Measurements from ENCODE around the gene RAPGEF1.

The RAPGEF1 gene, protein sequence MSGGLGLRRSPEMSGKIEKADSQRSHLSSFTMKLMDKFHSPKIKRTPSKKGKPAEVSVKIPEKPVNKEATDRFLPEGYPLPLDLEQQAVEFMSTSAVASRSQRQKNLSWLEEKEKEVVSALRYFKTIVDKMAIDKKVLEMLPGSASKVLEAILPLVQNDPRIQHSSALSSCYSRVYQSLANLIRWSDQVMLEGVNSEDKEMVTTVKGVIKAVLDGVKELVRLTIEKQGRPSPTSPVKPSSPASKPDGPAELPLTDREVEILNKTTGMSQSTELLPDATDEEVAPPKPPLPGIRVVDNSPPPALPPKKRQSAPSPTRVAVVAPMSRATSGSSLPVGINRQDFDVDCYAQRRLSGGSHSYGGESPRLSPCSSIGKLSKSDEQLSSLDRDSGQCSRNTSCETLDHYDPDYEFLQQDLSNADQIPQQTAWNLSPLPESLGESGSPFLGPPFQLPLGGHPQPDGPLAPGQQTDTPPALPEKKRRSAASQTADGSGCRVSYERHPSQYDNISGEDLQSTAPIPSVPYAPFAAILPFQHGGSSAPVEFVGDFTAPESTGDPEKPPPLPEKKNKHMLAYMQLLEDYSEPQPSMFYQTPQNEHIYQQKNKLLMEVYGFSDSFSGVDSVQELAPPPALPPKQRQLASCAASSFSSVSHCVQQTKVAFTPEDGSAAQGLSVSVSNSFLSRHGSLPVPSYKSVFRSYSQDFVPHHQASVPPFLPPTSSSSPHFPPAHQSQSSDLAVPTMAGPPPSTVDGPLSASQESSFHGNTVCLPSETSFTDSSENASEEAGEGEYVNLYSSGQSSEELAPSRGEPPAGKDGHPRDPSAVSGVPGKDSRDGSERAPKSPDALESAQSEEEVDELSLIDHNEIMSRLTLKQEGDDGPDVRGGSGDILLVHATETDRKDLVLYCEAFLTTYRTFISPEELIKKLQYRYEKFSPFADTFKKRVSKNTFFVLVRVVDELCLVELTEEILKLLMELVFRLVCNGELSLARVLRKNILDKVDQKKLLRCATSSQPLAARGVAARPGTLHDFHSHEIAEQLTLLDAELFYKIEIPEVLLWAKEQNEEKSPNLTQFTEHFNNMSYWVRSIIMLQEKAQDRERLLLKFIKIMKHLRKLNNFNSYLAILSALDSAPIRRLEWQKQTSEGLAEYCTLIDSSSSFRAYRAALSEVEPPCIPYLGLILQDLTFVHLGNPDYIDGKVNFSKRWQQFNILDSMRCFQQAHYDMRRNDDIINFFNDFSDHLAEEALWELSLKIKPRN (N-terminal part only)

DNA sequence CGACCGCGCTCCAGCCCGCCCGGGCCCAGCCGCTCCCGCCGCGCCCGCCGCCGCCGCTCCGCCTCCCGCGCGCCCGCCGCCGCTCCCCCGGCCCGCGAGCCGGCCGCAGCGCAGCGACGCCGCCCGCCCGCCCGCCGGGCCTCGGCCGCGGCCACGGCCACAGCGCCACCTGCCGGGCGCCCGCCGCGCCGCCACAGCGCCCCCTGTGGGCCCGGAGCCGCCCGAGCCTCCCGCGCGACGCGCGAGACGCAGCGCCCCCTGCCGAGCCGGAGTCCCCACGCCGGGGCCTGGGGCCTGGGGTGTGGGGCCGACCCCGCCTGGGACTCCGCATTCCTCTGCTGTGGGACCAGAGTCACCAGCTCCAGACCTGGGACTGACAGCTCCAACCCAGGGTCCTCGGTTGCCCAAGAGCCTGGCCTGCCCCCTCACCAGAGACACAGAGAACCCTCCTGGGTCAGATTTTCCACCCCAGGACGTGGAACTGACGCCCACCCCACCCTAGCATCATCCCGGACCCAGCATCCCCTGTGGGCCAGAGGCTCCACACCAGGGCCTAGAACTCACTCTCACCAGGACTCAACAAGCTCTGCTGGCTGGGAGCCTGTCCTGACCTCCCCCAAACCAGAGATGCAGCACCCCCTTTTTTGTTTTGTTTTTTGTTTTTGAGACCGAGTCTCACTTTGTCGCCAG, at the start of gene RAPGEF1:
RAPGEF1 (minus strand) TSS at position 118 of the 690 bp plus-strand sequence. CDS start 246 bp downstream, outside the sequence.
- H3K27ac ChIP-seq: peak within 1 kb of the TSS; percentile 75 to 93 (median 87)

DNA sequence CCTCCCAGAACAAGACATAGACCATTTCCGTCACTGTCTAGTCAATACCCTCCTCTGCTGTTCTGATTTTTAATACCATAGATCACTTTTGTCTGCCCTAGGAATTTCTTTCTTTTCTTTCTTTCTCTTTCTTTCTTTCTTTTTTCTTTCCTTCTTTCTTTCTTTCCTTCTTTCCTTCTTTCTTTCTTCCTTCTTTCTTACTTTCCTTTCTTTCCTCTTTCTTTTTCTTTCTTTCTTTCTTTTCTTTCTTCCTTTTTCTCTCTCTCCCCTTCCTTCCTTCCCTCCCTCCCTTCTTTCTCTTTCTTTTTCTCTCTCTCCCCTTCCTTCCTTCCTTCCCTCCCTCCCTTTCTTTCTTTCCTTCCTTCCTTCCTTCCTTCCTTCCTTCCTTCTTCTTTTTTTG, 49.0 kb upstream of the RAPGEF1 start:
- H3K27ac ChIP-seq: no peak overlapping the region
- no peak overlapping the region for H3K4me3 ChIP-seq

More for the DNA sequence above, at the start of gene RAPGEF1:
- H3K4me3 ChIP-seq: peak within 1 kb of the TSS; percentile 36 to 72 (median 60)

DNA sequence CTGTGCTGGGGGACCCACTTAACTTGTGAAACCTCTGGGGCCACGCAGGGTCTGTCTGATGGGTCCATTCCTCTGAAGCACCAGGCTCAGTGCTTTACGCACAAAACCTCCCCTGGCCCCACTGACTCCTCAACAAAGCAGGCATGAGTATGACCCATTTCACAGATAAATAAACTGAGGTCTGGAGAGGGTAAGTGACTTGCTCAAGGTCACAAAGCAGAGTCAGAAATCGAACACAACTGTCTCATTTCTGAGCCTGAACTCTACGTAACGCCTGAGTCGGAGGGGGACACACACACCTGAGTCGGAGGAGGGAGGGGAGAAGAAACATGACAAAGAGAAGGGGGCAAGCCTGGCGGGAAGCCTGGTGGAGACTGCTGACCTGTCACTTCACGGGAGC, 48.0 kb upstream of the RAPGEF1 start:
- H3K4me3 ChIP-seq: no peak overlapping the region
- H3K27ac ChIP-seq: no peak overlapping the region

DNA sequence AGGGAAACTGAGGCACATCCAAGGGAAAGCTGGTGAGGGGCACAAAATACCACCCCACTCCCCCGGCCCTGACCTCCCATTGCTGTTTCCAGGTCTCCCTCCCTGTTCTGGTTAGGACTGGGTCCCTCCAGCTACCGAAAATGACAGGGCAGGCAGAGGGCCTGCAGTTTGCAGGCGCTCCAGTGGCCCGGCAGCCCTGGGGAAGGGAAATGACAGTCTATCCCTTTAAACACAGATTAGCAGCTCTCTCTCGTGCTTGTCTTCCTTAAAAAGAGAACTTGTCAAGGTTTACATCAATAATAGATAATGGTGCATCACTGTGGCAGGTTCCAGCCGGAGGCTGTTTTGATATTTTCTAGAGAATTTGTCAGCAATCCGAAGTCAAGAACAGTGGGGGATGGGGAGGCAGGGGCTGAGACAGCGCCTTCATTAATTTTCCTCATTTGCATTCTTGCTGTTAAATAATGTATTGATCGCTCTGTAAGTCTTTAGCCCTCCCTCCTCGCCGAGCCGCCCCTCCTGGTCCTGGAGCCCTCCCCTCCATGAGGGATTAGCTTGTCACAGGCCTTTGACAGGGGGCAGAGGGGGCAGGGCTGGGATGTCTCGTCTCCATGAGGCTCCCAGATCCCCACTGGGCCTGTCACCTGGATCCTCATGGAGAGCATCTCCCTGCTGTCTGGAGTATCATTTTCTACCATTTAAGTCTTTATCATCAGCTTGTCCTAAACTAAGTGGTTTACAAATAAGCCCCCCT, 45.0 kb upstream of the RAPGEF1 start:
- Histone ChIP-seq H3K27ac (no peak overlapping the region), H3K4me3 (no peak overlapping the region)

DNA sequence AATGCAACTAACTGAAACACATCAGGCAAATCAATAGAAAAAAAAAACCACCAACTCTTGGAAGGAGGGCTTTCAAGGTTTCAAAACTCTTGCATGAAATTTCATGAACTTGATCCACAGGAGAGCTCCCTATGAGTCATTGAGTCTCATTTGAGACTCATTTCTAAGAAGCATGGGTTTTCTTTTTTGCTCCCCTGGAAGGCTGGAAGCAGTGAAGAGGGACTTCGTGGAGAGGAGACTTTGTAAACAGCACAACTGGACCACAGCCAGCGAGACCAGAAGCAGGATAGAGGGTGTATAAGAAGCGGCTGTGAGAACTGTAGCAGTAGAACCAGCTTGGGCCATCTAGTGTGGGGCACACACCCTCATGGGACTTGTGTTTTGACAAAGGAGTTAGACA, 41.2 kb upstream of the RAPGEF1 start:
- Histone ChIP-seq H3K27ac (no peak overlapping the region), H3K4me3 (no peak overlapping the region)

DNA sequence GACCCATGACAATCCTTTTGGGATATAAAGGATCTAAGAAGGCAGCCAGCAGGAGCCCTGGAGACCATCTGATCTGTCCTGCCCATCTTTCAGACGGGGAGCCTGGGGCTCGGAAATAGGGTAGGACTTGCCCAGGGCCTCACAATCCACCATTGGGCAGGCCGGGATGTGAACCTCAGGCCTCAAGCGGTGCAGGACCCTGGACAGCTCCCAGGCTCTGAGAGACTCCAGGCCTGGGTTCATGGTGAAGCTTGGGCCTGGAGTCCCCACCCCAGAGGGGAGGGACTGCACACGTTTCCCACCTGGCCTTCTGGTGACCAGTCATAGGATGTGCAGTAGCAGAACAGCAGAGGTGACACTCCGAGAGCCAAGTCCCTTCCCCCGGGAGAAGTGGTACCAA, 36.6 kb upstream of the RAPGEF1 start:
- no peak overlapping the region for H3K27ac ChIP-seq

DNA sequence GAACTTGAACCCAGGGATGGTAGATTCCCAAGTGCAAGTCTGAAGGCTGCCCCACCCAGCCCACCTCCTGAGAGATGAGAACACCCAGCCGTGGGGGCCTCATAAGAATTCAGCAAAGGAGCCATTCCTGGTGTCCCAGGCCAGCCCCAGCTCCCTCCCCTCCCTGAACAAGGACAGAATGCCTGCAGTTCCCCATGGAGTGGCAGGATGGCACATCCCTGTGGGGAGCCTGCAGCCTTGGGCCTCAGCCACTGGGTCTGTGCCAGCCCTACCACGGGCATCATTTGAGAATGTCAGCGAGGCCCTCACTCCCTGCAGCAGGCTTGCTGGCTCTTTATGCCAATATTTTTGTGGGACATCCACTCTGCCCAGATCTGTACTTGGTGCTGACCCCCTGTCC, 36.2 kb upstream of the RAPGEF1 start:
- no peak overlapping the region for H3K27ac ChIP-seq

More for the DNA sequence above, 36.6 kb upstream of the RAPGEF1 start:
- no peak overlapping the region for H3K4me3 ChIP-seq

DNA sequence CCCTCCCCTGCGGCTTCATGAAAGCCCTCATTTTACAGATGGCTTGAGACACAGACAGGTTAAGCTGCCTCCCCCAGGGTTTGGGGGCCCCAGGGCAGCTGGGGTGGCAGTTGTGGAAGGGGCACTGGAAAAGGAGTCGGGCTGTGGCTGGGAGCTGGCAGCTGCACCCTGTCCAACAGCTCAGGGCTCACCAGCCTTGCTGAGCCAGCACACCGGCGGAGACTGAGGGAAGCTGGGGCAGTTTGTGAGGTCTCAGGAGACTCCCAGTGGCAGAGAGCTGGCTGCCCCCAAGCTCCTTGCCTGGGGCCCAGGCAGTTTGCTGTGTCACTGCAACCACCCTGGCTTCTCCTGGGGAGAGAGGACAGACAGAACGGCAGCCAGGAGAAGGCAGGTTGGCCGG, 34.8 kb upstream of the RAPGEF1 start:
- no peak overlapping the region for H3K27ac ChIP-seq
- H3K4me3 ChIP-seq: no peak overlapping the region

More for the DNA sequence above, 36.2 kb upstream of the RAPGEF1 start:
- no peak overlapping the region for H3K4me3 ChIP-seq

DNA sequence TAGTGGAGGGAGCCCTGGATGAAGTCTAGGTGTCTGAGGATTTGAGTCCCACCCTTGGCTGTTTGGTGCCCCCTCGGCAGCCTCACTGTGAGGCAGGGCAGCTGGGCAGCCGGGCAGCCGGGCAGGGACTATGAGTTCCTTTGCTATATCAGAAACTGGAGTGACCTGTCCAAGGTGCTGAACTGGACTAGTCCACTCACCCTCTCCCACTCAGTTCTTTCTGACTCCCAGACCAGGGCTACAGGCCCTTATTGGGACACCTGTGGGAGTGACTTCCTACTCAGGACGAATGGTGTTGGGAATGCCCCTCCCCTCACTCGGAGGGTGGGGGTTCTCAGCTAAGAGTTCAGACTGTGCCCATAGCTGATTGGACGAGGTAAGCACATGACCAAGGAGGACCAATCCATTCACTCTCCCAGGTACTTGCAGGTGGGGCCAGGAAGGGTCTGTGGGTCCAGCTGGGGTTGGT, 34.1 kb upstream of the RAPGEF1 start:
- no peak overlapping the region for H3K27ac ChIP-seq
- no peak overlapping the region for H3K4me3 ChIP-seq

DNA sequence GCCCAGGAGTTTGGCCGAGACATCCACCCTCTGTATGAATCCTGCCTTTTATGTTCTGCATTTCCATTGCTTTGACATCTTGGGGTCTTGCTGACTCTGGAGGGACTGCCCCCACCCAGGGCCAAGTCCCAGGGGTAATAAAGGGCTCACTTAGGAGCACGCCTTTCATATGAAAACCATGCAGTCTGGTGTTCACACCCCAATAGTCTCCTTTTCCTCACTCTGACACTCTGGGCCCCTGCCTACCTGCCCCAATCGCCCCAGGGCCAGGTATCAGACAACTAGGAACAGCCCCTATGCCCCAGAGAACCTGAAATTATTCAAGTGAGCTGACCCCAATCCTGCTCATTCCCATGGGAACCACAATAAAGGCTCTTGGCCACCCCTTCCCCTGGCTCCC, 33.1 kb upstream of the RAPGEF1 start:
- H3K27ac ChIP-seq: no peak overlapping the region
- no peak overlapping the region for H3K4me3 ChIP-seq

DNA sequence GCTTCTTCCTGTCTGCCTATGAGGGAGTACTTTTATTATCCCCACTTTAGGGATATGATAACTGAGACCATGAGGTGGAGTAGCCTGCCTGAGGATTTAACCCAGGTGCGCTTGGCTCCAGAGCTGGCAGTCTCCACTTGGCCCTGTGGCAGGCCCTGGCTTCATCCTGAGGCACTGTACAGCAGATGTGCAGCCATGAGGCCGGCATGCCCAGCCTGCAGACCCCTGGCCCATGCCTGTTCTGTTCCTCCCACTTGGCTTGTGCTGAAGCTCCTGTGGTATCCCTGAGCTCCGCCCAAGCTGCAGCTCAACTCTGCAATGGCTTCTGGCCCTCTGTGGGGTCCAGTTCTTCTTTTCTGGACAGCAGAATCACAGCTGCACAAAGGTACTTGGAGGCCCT, 31.8 kb upstream of the RAPGEF1 start:
- no peak overlapping the region for H3K27ac ChIP-seq
- H3K4me3 ChIP-seq: no peak overlapping the region

DNA sequence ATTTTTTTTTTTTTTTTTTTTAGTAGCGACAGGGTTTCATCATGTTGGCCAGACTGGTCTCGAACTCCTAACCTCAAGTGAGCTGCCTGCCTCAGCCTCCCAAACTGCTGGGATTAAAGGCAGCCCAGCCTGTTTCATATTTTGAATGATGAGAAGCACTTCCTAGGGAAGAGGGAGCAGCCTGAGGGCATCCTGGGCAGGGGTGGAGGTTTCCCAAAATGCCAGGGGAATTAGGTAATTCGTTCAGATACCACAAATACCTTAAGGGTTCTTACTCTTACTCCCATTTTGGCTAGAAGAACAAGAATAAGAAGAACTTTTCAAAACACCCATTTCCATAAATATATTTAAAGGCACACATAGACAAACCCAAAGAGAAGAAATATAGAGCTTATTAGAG, 29.5 kb upstream of the RAPGEF1 start:
- H3K4me3 ChIP-seq: no peak overlapping the region
- no peak overlapping the region for H3K27ac ChIP-seq

DNA sequence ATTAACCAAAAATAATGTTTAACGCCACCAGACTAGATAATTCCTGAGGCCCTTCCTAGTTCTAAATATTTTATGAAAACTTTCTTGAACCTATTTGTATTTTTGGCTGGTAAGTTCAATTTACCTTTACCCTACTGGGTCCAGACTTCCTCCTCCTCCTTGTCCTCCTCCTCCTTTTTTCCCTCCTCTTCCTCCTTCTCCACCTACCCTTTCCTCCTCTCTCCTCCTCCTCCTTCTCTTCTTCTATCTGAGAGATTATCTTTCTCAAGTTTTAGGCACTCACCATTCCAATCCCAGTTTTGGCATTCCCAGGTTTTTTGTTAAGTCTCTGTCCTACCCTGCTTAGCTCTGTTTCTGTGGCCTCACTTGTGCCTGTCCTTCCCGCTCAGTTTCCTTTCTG, 24.7 kb upstream of the RAPGEF1 start:
- H3K4me3 ChIP-seq: no peak overlapping the region
- no peak overlapping the region for H3K27ac ChIP-seq

DNA sequence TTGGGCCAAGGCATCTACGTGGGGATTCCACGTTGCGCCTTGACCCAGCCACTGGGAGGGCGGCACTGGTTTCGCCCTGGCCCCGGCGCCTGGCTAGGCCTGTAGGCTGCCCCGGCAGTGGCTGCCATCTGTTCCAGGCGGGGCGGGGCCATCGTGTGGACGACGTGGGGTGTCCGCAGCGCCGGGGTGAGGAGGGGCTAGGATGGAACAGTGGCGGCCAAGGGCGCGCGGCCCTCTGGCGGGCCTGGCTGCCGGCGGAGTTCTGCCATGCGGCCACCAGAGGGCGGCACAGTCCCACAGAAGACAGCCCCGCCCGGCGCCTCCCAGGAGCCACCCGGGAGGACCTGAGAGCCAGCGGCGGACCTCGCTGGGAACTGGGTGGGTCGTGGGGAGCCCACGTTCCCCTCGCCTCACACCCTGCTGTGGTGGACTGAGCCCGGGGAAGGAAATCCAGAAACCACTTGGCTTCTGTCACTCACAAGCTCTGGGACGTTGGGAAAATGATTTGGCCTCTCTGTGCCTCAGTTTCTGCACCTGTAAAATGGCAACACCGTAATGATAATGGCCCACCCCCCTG, 22.6 kb upstream of the RAPGEF1 start:
- no peak overlapping the region for H3K4me3 ChIP-seq
- H3K27ac ChIP-seq: no peak overlapping the region

DNA sequence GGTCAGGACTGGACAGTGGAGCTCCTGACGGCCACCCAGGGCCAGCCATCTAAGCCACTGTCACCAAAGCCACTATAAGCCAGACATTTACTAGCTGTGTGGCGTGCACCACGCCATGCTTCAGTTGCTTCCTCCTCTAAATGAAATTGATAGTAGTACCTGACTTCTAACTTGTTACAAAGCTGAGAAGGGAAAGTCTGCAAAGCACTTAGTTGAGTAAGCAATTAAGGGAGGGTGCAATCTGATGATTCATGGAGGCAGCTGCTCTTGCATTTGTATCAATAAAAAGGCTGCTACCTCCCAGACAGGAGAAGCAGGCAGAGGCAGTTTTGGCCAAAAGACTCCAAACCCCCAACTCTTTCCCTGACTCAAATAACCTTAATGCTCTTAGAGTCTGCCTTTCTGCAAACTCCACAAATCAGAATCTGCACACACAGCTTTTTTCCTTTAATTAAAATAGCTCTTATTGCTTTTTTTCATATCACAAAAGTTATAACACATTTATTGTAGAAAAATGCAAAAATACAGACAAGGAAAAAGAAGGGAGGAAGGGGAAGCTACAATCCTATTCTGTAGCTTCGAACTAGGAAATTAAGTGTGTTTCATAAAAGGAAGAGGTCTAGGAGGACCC, 19.3 kb upstream of the RAPGEF1 start:
- H3K27ac ChIP-seq: no peak overlapping the region
- no peak overlapping the region for H3K4me3 ChIP-seq

DNA sequence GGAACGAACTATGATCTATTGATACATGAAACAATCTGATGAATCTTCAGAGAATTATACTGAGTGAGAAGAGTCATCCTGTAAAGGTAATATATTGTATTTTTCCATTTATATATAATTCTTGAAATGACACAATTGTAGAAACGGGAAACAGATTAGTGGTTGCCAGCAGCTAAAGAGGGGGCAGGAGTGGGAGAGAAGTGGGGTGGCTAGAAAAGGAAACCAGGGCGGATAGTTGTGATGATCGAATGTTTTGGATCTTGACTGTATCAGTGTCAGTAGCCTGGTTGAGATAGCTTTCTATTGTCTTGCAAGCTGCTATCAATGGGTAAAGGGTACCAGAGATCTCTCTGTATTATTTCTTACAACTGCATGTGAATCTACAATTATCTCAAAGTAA, 17.7 kb upstream of the RAPGEF1 start:
- no peak overlapping the region for H3K4me3 ChIP-seq

DNA sequence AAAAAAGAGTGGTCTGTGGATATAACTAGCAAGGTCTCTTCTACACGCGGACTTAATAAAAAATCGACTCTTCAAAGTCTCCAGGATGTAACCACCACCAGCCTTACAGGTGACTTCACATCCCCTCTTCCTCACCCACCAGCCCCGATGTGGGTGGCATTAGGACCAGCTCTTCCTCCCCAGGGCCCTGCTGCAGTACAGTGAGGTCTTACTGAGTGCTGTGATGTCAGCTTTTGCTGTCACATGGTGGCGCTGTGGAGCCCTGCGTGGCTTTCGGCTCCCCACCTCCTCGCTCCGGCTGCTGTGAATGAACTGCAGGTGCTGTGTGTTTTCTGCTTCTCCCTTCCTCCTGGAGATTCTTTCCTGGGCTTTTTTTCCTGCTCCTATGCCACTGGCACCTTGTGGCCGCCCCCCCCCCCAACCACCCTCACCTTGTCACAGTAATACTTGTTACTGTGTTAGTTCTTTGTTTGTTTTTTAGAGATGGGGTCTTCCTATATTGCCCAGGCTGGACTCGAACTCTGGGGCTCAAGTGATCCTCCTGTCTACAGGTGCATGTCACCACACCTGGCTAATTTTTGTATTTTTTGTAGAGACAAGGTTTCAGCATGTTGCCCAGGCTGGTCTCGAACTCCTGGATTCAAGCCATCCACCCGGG, 15.8 kb upstream of the RAPGEF1 start:
- no peak overlapping the region for H3K27ac ChIP-seq

More for the DNA sequence above, 17.7 kb upstream of the RAPGEF1 start:
- no peak overlapping the region for H3K27ac ChIP-seq

More for the DNA sequence above, 15.8 kb upstream of the RAPGEF1 start:
- H3K4me3 ChIP-seq: no peak overlapping the region
